ENCODE measurements around the gene TPRX1.
"Not testable (repeated sequence)": the region's sequence is repeated elsewhere in the genome, so short reads cannot be mapped to it uniquely, and the experiment has no call there.

The TPRX1 gene

DNA sequence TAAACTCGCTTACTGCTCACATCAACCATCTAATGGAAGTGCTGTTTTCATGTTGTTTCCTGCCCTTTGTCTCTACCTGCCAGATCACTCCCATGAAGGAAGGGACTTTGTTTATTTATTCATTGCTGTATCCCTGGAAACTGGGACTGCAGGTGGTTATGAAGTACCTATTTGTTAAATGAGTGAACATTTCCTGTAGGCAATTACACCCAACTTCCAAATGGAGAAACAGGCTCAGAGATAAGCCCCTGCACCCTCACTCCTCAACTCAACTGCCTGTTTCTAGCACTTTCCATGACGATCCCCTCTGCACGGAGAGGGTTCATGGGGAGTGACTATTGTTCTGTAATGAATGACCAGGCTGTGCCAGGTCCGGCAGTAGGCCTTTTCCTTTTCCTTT is 27.8 kb downstream of the TPRX1 start:
- TF ChIP-seq, protein P1, sequence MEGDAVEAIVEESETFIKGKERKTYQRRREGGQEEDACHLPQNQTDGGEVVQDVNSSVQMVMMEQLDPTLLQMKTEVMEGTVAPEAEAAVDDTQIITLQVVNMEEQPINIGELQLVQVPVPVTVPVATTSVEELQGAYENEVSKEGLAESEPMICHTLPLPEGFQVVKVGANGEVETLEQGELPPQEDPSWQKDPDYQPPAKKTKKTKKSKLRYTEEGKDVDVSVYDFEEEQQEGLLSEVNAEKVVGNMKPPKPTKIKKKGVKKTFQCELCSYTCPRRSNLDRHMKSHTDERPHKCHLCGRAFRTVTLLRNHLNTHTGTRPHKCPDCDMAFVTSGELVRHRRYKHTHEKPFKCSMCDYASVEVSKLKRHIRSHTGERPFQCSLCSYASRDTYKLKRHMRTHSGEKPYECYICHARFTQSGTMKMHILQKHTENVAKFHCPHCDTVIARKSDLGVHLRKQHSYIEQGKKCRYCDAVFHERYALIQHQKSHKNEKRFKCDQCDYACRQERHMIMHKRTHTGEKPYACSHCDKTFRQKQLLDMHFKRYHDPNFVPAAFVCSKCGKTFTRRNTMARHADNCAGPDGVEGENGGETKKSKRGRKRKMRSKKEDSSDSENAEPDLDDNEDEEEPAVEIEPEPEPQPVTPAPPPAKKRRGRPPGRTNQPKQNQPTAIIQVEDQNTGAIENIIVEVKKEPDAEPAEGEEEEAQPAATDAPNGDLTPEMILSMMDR (IDR thresholded peaks at IDR 0.05; ENCODE audit: extremely low read depth, missing control alignments): no peak
- DNase-seq (ENCODE audit: low spot score): no peak

DNA sequence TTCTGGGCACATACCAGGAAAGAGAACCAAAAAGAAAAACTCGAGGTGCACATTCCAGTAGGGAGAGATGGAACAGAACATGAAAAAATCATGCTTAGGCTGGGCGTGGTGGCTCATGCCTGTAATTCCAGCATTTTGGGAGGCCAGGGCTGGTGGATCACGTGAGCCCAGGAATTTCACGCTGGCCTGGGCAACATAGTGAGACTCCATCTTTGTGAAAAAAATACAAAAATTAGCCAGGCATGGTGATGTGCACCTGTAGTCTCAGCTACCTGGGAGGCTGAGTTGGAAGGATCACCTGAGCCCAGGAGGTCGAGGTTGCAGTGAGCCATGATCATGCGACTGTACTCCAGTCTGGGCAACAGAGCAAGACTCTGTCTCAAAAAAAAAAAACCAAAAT is 33.1 kb downstream of the TPRX1 start:
- not testable (repeated sequence) for DNase-seq (ENCODE audit: low spot score)

DNA sequence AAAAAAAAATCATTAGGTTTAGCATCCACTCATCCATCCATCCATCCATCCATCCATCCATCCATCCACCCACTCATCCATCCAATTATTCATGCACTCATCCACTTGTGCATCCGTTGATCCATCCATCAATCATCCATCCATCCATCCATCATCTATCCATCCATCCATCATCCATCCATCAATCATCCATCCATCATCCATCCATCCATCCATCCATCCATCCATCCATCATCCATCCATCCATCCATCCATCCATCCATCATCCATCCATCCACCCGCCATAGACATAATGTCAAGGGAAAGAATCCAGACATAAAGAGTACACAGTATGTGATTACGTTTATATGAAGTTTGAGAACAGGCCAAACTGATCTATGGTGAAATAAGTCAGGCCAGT is 34.8 kb downstream of the TPRX1 start:
- DNase-seq (ENCODE audit: low spot score): no peak
- TF ChIP-seq, protein P1 (IDR thresholded peaks at IDR 0.05; ENCODE audit: extremely low read depth, missing control alignments): no peak

DNA sequence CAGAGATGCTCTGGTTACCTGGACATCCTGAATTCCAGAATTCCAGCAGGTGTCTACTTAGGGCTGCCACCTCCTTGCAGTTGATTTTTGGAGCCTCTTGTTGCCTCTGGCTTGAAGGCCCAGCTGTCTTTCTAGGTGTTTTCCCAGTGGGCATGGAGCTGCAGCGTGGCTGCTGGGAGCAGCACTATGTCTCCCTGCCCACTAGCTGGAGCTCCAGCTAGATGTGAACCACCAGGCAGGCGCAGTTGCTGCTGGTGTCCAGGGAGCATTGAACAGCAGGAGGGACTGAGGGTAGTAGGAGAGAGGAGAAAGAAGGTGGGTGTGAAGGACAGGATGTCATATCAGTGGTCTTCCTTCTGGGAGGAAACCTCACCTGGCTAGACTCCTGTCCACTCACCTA is 35.7 kb downstream of the TPRX1 start:
- TF ChIP-seq, protein P1 (IDR thresholded peaks at IDR 0.05; ENCODE audit: extremely low read depth, missing control alignments): no peak
- no peak for DNase-seq (ENCODE audit: low spot score)

DNA sequence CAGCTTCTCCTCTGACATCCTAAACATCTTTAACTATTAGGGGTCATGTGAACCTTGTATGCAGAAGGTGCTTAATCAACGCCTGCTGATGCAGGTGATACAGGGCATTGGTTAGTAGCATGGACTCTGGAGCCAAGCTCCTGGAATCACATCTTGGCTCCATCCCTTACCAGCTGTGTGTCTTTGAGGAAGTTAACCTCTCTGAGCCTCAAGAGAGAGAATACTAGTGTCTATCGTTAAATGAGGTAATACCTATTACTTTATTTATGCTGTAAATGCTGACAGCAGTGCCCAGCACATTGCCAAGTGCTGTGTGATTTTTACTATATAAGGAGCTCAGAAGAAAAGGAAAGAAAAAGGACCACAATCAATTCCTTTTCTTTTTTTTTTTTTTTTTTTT is 37.0 kb downstream of the TPRX1 start:
- no peak for DNase-seq (ENCODE audit: low spot score)
- TF ChIP-seq, protein P1 (IDR thresholded peaks at IDR 0.05; ENCODE audit: extremely low read depth, missing control alignments): no peak

DNA sequence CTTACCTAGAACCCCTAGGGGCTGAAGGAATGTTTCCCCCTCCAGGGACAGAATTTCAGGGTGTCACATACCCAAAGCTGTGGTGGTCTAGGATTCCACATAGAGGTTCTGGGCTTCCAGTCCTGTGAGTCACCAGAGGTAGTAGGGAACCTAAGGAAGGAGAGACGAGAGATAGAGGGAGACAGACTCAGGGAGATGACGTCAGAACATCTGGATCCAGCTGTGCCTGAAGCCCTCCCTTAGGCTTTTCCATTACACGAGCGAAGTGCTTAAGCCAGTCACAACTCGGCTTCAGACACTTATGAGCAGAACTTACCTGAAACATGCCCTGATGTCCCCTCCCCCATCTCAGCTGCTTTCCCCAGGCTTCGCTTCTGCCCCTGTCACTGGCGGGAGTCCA is 37.7 kb downstream of the TPRX1 start:
- TF ChIP-seq, protein P1 (IDR thresholded peaks at IDR 0.05; ENCODE audit: extremely low read depth, missing control alignments): no peak
- no peak for DNase-seq (ENCODE audit: low spot score)

DNA sequence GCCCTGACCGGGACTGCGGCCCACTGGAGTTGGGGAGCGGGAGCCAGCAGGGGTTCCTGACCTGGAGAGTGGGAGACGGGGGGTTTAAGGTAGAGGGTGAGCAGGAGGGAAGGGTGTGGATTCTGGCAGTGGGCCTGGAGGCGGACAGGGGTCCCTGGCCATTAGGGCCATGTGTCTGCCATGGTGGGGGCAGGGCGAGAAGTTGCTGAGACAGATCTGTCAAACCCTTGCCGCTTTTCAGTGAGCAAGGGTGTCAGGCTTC is 38.1 kb downstream of the TPRX1 start:
- TF ChIP-seq, protein P1 (IDR thresholded peaks at IDR 0.05; ENCODE audit: extremely low read depth, missing control alignments): no peak
- no peak for DNase-seq (ENCODE audit: low spot score)

DNA sequence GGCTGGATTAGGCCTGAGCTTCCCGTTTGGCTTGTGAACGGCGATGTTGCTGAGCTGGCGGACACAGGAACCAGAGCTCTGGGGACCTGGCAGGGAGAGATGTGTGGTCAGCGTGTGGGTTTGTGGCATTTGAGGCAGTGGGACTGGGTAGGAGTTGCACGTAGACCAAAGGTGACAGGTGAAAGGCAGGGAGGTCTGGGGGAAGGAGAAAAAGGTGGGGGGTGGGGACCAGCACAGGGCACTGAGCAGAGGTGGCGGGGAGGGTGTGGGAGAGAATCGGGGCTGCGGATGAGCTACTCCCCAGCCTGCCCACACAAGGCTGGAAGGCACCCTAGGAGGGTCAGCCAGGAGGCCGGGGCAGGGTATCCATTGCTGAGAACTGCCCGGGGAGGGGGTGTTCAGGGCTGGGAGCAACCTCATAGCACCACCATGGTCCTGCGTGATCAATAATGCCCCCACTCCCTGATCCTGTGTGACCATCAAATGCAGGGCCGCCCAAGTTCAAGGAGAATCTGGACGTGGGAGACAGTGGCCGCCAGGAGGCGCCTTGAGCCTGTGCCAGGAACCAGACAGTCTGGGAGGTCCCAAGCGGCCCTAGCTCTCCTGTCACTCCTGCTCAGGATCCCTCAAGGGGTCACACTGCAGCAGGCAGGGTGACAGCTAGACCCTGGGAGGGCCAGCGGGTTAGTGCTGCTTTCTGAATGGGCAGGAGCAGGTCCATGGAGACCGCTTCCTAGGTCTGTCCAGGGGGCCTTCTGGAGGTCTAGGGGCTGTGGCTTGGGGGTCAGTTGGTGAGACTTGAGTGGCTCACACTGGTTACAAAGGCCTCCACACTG is 38.6 kb downstream of the TPRX1 start:
- TF ChIP-seq, protein P1 (IDR thresholded peaks at IDR 0.05; ENCODE audit: extremely low read depth, missing control alignments): peak; percentile 69
- peak; percentile 65 for DNase-seq (ENCODE audit: low spot score)

DNA sequence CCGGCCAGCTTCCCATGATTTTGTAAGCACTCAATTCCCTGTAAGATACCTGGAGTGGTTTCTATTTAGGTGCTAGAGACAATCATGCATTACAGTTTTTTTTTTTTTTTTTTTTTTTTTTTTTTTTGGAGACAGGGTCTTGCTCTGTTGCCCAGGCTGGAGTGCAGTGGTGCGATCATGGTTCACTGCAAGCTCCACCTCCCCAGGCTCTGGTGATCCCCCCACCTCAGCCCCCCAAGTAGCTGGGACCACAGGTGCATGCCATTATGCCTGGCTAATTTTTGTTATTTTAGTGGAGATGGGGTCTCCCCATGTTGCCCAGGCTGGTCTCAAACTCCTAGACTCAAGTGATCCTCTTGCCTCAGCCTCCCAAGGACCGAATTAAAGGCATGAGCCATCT is 39.6 kb downstream of the TPRX1 start:
- not testable (repeated sequence) for DNase-seq (ENCODE audit: low spot score)

Measured in GM20000 (cell line).